Fibroblast of the conjunctiva (primary cell): Measurements from ENCODE around the gene B4GALT1.

ENCODE experiments used
- DNase-seq: peaks from one replicate; pipeline ENCODE4 v3.0.0-alpha.2; 2010; ENCODE audit warnings: low read depth

B4GALT1 gene

GRCh38 chr9:33123407-33124031 lies 43.6 kb downstream of the B4GALT1 start:
- DNase-seq: no peak

- no peak for DNase-seq
These were observed 46.5 kb downstream of the B4GALT1 start for GRCh38 chr9:33120620-33121019.

GRCh38 chr9:33117796-33118195 lies 49.3 kb downstream of the B4GALT1 start:
- no peak for DNase-seq

- no peak for DNase-seq
These were observed 49.8 kb downstream of the B4GALT1 start for GRCh38 chr9:33117306-33117705.

GRCh38 chr9:33116860-33117259 lies 50.3 kb downstream of the B4GALT1 start:
- DNase-seq: no peak

GRCh38 chr9:33114746-33115145 lies 52.4 kb downstream of the B4GALT1 start:
- no peak for DNase-seq

- DNase-seq: no peak
These were observed 53.2 kb downstream of the B4GALT1 start for GRCh38 chr9:33113799-33114547.

GRCh38 chr9:33112094-33112493 lies 55.0 kb downstream of the B4GALT1 start:
- no peak for DNase-seq

- no peak for DNase-seq
These were observed 55.5 kb downstream of the B4GALT1 start for GRCh38 chr9:33111631-33112030.

GRCh38 chr9:33110686-33111085 lies 56.5 kb downstream of the B4GALT1 start:
- DNase-seq: no peak

GRCh38 chr9:33109850-33110595 lies 57.1 kb downstream of the B4GALT1 start:
- no peak for DNase-seq

- no peak for DNase-seq
These were observed 58.0 kb downstream of the B4GALT1 start for GRCh38 chr9:33109097-33109496.

- DNase-seq: no peak
These were observed 58.7 kb downstream of the B4GALT1 start for GRCh38 chr9:33108472-33108871.

- DNase-seq: no peak
These were observed 59.4 kb downstream of the B4GALT1 start for GRCh38 chr9:33107762-33108161.

- no peak for DNase-seq
These were observed 60.1 kb downstream of the B4GALT1 start for GRCh38 chr9:33106827-33107621.

GRCh38 chr9:33106372-33106771 lies 60.8 kb downstream of the B4GALT1 start:
- DNase-seq: no peak

GRCh38 chr9:33105959-33106358 lies 61.2 kb downstream of the B4GALT1 start:
- no peak for DNase-seq

- no peak for DNase-seq
These were observed 61.6 kb downstream of the B4GALT1 start for GRCh38 chr9:33105504-33105903.

GRCh38 chr9:33104401-33104800 lies 62.7 kb downstream of the B4GALT1 start:
- no peak for DNase-seq

GRCh38 chr9:33103501-33104281 lies 63.4 kb downstream of the B4GALT1 start:
- DNase-seq: no peak

- no peak for DNase-seq
These were observed 64.5 kb downstream of the B4GALT1 start for GRCh38 chr9:33102551-33103210.
